Stimulated activated naive CD4-positive, alpha-beta T cell (primary cell): ENCODE results near the gene ZNF566.

Experiments
- DNase-seq, 6 experiments: peaks; one replicate each; lab custom pipeline; 2025; lab: John Stamatoyannopoulos, UW

ZNF566 gene

GRCh38 chr19:36449059-36449670 lies 40.2 kb downstream of the ZNF566 start:
- no peak for DNase-seq

GRCh38 chr19:36441339-36441738 lies 48.0 kb downstream of the ZNF566 start:
- DNase-seq: no peak

- DNase-seq: no peak
These were observed 52.8 kb downstream of the ZNF566 start for GRCh38 chr19:36436531-36436930.

GRCh38 chr19:36423925-36424324 lies 65.4 kb downstream of the ZNF566 start:
- no peak for DNase-seq

GRCh38 chr19:36421749-36422481 lies 67.4 kb downstream of the ZNF566 start:
- DNase-seq: peak in 1 of 6 experiments; percentile 1

- no peak for DNase-seq
These were observed 68.2 kb downstream of the ZNF566 start for GRCh38 chr19:36420961-36421748.

- peak; percentile 38 to 83 (median 62) for DNase-seq
These were observed 70.9 kb downstream of the ZNF566 start, which contains the start of gene ZFP82 for GRCh38 chr19:36418287-36419001. Gene ZFP82, minus strand, starts transcription at chr19:36418644. Its CDS starts 8,855 bp downstream, at chr19:36409789.

GRCh38 chr19:36417752-36418286 lies 71.5 kb downstream of the ZNF566 start:
- DNase-seq: peak in 1 of 6 experiments; percentile 14

- DNase-seq: no peak
These were observed 79.5 kb downstream of the ZNF566 start for GRCh38 chr19:36409841-36410240.

GRCh38 chr19:36408101-36408500 lies 81.3 kb downstream of the ZNF566 start:
- no peak for DNase-seq

- DNase-seq: no peak
These were observed 84.9 kb downstream of the ZNF566 start for GRCh38 chr19:36404498-36404897.

GRCh38 chr19:36401475-36401874 lies 87.9 kb downstream of the ZNF566 start:
- no peak for DNase-seq

GRCh38 chr19:36398571-36398970 lies 90.8 kb downstream of the ZNF566 start:
- DNase-seq: no peak
